H1 (cell line): Measurements from ENCODE around the gene MRC2. TPM values are rescaled to one million over a fixed set of nuclear protein-coding genes. Genes with fewer than 3 reads are reported as not detected.

ENCODE experiments used
- CHD1 ChIP-seq: IDR thresholded peaks from 2 replicates; pipeline ENCODE4 v1.6.1; 2012; ENCODE audit warnings: low read depth, low read length, improper control_type of control experiment
- CTBP2 ChIP-seq: IDR thresholded peaks from 2 replicates; pipeline ENCODE4 v1.7.0; 2011; ENCODE audit warnings: borderline replicate concordance, mild to moderate bottlenecking, moderate library complexity, mixed read lengths, low read length; ENCODE audit not compliant: insufficient read depth, insufficient read length
- SP4 ChIP-seq: IDR thresholded peaks from 2 replicates; pipeline ENCODE4 v1.6.1; 2012; ENCODE audit warnings: low read length, inconsistent platforms
- polyA plus RNA-seq, 7 experiments: library from polyadenylated mRNA; depleted of rRNA in 3 of 7; stranded (reverse) in 5 of 7; unstranded in 2 of 7; fragments of >200 nt in 5 of 7; fragments of 200-250 nt in 2 of 7; gene quantifications; 1 replicate in 5 of 7; 2 replicates in 1 of 7; 4 replicates in 1 of 7; pipeline versions ENCODE4 v1.2.1 to v1.2.3, GENCODE V29; 2011 to 2013; ENCODE audit warnings: missing spikeins in 2 of 7, mixed read lengths in 2 of 7
- total RNA-seq: library from RNA; stranded (reverse); fragmentation: NEBNext Ultra II Directional; extraction: Animal tissue kit (Norgen Biotek cat#: 25700); gene quantifications from 2 replicates; pipeline ENCODE4 v1.2.1, GENCODE V29; 2021

MRC2 gene
- total and polyA plus RNA-seq, 2 of the 8 experiments (the other 6 are each of a cell fraction or from before 2014, with no cell fraction given), result 7.0 to 24.2 TPM

GRCh38 chr17:62702746-62703260 is 75.3 kb downstream of the MRC2 start (continued):
- no peak for TF ChIP-seq CTBP2
- no peak for TF ChIP-seq CHD1
- no peak for TF ChIP-seq SP4
